SW 1271 (cell line): ENCODE measurements around the gene PTPRN2.

Source experiments
- DNase-seq, 2 experiments: peaks; one replicate each; lab custom pipeline; 2025; lab: John Stamatoyannopoulos, UW

Gene PTPRN2

GRCh38 chr7:158112571-158113320 lies 474.9 kb downstream of the PTPRN2 start:
- no peak for DNase-seq

DNA sequence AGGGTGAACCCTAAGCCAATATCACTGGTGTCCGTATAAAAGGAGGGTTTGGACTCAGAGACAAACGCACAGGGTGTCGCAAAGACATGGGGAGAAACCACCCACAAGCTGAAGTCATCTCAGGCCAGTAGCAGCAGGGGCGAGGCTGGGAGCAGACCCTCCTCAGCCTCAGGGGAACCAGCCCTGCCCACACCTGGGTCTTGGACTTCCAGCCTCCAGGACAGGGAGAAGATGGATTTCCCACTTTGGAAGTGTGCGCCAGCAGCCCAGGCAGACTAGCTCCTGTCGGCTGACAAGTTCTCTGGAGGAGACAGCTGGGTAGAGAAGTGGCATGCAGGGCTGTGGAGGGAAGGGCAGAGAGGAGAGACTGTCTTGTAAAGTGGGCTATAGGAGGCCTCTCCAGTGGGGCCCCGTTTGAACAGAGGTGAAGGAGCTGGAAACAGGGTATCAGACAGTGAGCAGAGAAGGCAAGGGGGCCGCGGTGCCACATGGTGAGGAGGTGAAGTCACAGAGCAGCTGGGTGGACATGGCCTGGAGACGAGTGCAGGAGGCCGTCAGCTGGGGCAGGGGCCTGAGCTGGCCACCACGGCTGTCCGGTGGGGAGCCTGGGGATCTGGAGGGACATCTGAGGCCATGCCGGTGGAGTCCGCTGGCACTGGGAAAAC lies 475.6 kb downstream of the PTPRN2 start:
- DNase-seq = no peak

DNA sequence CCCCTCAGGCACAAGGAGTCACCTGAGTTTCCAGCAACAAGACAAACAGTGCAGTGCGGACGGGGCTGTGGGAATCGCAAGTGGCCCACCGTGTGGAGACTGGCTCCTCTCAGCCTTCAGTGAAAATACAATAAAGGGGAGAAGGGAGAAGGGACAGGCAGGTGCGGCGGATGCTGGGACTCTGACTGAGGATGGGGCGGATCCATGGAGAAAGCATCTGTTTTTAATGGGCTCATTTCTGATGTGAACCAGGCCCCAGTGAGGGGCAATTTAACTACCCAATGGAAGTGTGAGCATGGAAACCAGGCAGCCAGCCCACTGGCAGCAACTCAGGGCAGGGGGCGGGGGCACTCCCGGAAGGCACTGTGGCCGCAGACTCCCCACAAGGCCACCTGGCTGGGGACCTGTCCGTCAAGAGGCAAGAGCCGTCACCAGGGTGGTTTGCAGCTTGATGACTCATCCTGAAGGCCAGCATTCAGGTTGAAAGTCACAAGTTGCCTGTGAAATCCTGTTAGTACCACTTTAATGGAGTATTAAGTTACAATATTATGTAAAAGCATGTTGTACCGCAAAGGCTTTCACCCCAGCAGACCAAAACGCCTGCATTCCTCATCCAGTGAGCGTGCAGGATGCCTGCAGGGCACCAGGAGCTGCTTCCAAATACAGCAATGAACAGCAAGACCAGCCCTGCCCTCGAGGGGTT lies 476.4 kb downstream of the PTPRN2 start:
- DNase-seq = no peak

- no peak for DNase-seq
Measured at GRCh38 chr7:158110661-158111048, 477.0 kb downstream of the PTPRN2 start.

GRCh38 chr7:158110034-158110590 lies 477.5 kb downstream of the PTPRN2 start:
- no peak for DNase-seq

GRCh38 chr7:158109364-158110033 lies 478.1 kb downstream of the PTPRN2 start:
- no peak for DNase-seq

DNA sequence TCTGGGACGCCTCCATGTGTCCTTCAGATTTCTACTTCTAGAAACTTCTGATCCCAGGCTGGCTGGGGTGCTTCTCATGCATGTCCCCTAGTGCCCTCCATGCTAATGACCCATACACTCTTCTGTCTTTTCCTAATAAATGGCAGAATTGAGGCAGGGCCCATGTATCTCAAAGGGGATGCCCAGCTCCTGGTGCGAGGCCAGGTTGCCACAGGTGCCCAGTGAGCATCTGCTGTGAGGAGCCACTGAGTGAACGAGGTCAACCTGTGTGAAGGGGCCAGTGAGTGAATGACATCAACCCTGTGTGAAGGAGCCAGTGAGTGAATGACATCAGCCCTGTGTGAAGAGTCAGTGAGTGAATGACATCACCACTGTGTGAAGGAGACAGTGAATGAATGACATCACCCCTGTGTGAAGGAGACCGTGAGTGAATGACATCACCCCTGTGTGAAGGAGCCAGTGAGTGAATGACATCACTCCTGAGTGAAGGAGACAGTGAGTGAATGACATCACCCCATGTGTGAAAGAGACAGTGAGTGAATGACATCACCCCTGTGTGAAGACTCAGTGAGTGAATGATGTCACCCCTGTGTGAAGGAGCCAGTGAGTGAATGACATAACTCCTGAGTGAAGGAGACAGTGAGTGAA lies 478.9 kb downstream of the PTPRN2 start:
- DNase-seq = no peak

GRCh38 chr7:158107806-158108205 lies 479.8 kb downstream of the PTPRN2 start:
- DNase-seq = no peak

GRCh38 chr7:158106272-158106671 lies 481.4 kb downstream of the PTPRN2 start:
- no peak for DNase-seq

- DNase-seq = no peak
Measured at GRCh38 chr7:158103378-158103777, 484.2 kb downstream of the PTPRN2 start.

DNA sequence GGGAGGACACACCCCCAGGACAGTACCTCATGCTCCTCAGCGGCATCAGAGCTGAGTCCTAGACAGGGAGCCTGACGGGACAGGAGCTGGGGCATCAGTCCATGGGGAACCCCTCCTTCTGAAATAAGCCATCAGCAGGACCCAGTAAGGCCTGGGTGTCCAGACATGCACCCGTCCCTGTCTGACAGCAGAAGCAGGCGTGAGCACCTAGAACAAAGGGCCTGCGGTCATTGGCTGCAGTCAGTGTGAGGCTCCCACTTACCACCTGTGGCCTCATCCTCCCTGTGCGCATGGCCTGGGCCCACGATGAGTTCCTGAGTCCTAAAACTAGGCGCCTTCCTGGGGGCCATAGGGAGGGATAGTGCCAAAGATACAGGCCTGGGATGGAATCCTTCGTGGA lies 484.7 kb downstream of the PTPRN2 start:
- DNase-seq = no peak

DNA sequence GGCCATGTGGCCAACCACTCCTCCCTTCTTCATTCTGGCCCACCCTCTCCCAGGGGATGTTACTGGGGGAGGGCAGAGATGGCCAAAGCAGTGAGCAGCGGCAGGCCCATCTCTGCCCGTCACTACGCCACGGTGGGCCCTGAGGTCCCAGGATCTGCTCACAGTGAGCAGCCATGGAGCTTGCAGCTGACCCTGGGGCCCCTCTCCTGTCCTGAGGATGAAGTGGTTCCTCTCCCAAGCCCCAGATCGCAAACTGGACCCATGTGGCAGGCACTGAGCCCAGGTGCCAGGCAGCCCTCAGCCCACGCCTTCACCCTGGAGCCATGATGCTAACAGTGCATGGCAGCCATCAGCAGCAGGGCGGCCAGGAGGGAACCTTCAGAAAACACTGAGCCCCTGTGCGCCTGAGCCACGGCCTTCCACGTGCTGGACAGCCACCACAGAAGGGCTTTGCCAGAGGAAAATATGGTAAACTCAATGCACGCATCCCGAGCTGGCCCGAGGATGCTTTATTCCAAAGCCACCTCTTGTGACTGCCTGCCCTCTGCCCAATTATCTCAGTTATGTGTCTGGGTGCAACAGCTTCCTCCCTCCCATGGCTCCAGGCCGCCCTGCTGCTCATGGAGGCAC lies 485.7 kb downstream of the PTPRN2 start:
- no peak for DNase-seq

DNA sequence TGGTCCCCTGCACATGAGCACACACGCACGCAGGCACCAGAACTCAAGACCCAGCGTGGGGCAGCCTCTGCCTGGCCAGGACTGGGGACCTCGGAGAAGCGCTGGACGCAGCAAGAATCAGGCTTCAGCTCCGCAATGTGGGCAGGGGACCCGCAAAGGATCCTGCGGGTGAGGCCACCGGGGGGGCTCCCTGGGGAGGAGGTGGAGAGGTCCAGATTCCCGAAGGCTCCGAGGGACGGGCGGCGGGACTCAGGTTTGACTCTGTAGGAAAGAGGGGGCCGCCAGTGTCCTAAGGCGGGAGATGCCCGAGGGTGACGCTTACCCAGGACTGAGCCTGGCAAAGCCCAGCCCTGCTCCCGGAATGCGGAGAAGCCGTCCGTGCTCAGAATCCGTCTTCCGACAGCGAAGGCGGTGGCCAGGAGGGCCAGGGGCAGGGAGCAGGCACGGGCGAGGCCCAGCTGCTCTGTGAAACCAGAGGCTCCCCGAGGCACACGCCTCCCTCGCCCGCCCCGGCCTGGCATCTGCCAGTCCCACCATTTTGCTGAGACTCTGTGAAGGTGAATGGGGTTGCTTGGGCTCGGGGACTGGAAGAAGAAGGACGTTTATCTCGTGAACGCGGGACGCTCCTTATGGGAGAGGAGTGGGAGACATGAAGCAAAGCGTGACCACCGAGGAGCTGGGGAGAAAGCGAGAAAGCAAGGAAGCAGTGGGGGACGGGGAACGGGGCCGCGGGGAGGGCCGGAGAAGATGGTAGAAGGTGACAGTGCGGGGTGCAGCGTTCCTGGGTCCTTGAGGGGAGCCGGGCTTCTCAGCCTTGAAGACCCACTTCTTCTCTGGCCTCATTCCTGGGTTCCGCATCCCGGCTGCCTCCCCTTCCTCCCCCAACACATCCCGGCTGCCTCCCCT lies 489.2 kb downstream of the PTPRN2 start:
- DNase-seq = no peak

DNA sequence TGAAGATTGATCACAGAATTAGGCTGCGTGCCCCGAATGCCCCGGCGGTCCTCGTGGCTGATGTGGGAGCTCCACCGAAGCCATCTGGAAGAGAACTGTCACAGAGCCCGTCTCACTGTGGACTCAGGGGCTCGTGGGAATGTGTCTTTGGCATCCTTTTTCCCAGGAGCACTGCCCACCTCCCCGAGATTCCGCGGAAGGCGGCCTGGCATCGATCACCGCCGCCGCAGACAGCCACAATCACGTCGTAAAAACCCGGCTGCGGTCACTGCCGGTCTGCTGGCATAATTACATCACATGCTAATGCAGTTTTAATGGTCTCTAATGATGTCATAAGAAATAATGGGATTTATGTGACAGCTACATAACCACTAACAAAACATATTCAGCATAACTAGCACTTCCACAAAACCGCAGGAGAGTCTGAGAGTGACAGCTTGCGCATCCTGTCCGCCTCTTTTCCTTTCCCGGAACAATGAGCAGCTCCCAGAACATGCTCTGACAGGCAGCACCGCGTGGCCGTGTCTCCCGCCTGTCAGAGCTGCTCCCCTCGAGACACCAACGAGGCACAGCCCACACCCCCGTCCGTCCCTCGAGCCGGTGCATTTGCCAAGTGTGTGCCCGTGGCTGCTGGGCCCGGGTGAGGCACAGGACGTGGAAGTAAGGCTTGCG lies 490.0 kb downstream of the PTPRN2 start:
- DNase-seq = no peak

DNA sequence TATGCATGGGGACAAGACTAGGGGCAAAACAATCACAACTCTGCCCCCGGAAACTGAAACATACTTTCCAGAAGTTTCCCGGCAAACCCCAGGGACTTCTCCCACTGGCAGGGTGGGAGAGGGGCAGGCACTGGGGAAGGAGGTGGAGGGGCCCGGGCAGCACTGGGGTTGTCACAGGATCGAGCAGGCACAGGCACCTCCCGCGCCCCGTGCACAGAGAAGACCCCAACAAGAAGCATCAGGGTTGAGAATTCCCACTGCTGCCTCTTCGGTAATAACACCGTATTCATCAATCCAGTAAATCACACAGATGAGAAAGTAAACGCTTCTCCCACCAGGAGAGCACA lies 490.5 kb downstream of the PTPRN2 start:
- no peak for DNase-seq

DNA sequence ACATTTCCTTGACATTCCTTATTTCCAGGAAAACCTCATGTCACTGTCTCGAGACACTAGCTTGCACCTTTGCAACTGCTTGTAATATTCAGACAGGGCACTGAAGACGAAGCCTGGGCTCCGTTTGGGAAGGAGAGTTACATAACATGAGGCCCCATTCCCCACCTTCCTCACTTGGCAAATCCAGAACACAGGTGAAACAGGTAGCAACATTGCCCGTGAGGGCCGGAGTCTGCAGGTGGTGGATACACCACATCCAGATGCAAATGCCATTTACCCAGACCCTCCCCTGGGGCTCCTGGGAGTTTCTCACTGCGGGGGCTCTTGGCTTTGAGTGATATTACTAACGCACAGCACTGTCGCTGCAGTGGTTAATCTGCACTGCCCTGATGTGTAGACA lies 491.0 kb downstream of the PTPRN2 start:
- DNase-seq = no peak

DNA sequence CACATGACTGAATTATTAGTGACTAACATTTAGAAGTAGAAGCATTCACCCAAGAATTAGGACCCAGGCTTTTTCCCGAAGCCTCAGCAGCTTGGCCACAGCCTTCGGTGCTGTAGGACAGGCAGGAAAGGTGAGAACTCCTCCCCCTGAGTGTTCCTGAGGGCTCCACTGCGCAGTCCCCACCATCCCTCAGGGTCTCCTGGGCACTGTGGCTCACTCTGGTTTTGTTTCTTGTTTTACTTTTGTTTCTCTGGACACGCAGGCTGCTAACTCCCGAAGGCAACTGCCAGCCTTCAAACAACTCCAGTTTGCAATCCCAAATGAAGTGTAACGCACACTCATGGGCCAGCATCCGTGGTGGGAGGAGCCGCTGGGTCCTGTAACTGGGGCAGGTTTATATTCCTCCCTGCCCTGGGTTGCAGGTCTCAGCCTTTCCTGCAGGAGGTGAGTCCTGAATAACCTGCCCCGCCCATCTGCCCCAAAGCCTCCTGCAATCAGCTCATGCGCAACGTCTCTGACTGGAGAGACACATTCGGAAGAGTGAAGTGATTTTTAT lies 492.9 kb downstream of the PTPRN2 start:
- no peak for DNase-seq

GRCh38 chr7:158094046-158094445 lies 493.6 kb downstream of the PTPRN2 start:
- no peak for DNase-seq

DNA sequence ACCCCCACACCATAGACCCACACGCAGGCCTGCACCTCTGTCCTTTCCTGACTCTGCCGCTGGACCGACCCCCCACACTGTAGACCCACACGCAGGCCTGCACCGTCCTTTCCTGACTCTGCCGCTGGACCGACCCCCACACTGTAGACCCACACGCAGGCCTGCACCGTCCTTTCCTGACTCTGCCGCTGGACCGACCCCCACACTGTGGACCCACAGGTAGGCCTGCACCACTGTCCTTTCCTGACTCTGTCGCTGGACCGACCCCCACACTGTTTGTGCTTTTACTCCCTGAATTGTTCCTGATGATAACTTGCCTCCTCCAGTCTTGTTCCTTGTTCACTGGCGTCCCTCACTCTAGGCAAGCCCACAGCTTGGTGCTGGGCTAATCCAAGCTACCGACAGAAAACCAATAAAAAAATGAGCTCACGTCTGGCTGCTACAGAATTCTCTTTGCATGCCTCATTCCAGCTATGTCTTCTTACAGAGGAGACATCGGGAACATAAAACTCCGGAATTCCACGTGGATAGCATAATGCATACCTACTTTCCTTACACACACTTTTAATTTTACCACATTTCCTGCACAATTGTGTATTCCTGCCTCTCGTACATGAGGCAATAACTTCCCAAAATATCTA lies 494.3 kb downstream of the PTPRN2 start:
- DNase-seq = no peak
